K562 (cell line): ENCODE results near the gene KLHDC7B. TPM values are rescaled to one million over a fixed set of nuclear protein-coding genes. Genes with fewer than 3 reads are reported as not detected.

Source experiments
- ARID2 ChIP-seq: fragments of 450-650 bp; IDR thresholded peaks from 2 replicates; pipeline ENCODE4 v1.6.1; 2017; ENCODE audit warnings: antibody characterized with exemption, mild to moderate bottlenecking
- CBFB ChIP-seq: sonication (generic); formaldehyde crosslinking; IDR thresholded peaks from 2 replicates; pipeline ENCODE4 v1.4.0; 2020; ENCODE audit warnings: mild to moderate bottlenecking, missing genetic modification reagents
- DACH1 ChIP-seq: fragments of 450-650 bp; IDR thresholded peaks from 2 replicates; pipeline ENCODE4 v1.6.1; 2018; ENCODE audit not compliant: partially characterized antibody
- E2F8 ChIP-seq: fragments of 450-650 bp; IDR thresholded peaks from 2 replicates; pipeline ENCODE4 v1.7.1; 2018; ENCODE audit warnings: mild to moderate bottlenecking, low read depth; ENCODE audit not compliant: partially characterized antibody
- ELK1 ChIP-seq: sonication (generic); formaldehyde crosslinking; IDR thresholded peaks from 2 replicates; pipeline ENCODE4 v1.8.1; 2022; ENCODE audit warnings: missing genetic modification reagents
- FOS ChIP-seq: IDR thresholded peaks from 3 replicates; pipeline ENCODE4 v1.6.1; 2011; ENCODE audit not compliant: insufficient read length; ENCODE audit errors: extremely low read depth
- NELFE ChIP-seq: IDR thresholded peaks from 2 replicates; pipeline ENCODE4 v1.6.1; 2011; ENCODE audit warnings: mild to moderate bottlenecking; ENCODE audit not compliant: insufficient read depth, insufficient read length
- PHB ChIP-seq: fragments of 250-450 bp; sonication (Bioruptor Pico); IDR thresholded peaks from 2 replicates; pipeline ENCODE4 v1.5.0; 2021
- RB1 ChIP-seq: fragments of 450-650 bp; IDR thresholded peaks from 2 replicates; pipeline ENCODE4 v1.6.1; 2017; ENCODE audit warnings: low read depth, mild to moderate bottlenecking
- TCF7 ChIP-seq: sonication (generic); IDR thresholded peaks from 2 replicates; pipeline ENCODE4 v1.6.1; 2016; ENCODE audit warnings: antibody characterized with exemption, borderline replicate concordance
- TFE3 ChIP-seq: fragments of 450-650 bp; formaldehyde crosslinking; IDR thresholded peaks from 2 replicates; pipeline ENCODE4 v1.4.0; 2020; ENCODE audit warnings: mild to moderate bottlenecking, mixed read lengths
- THRAP3 ChIP-seq: fragments of 450-650 bp; IDR thresholded peaks from 2 replicates; pipeline ENCODE4 v1.6.1; 2016; ENCODE audit warnings: mild to moderate bottlenecking, inconsistent platforms, borderline replicate concordance
- ZNF253 ChIP-seq: fragments of 250-450 bp; sonication (Bioruptor Pico); conservative IDR thresholded peaks from 2 replicates; pipeline ENCODE4 v1.6.1; 2021; ENCODE audit warnings: mild to moderate bottlenecking
- ZNF407 ChIP-seq: fragments of 450-650 bp; IDR thresholded peaks from 2 replicates; pipeline ENCODE4 v1.6.1; 2016; ENCODE audit warnings: low read depth
- polyA plus RNA-seq, 8 experiments: library from polyadenylated mRNA; depleted of rRNA in 4 of 8; stranded (reverse) in 5 of 8; unstranded in 3 of 8; fragments of >200 nt; fragmentation: Nextera tagmentation in 2 of 8; fragmentation: Illumina TruSeq in 1 of 8; extraction: Ambion mirVana in 2 of 8; extraction: Trizol in 1 of 8; gene quantifications; 2 replicates each; pipeline versions ENCODE4 v1.2.1 to v1.2.3, GENCODE V29; 2011 to 2014; ENCODE audit warnings: inconsistent platforms in 1 of 8, missing spikeins in 1 of 8
- total RNA-seq, 7 experiments: library from RNA; depleted of rRNA in 6 of 7; stranded (reverse); fragments of >200 nt in 6 of 7; fragmentation: Illumina TruSeq in 2 of 7; extraction: Trizol in 2 of 7; gene quantifications; 2 replicates each; pipeline versions ENCODE4 v1.2.1 to v1.2.3, GENCODE V29; 2011 to 2021; ENCODE audit warnings: low replicate concordance in 1 of 7

The KLHDC7B gene
- total and polyA plus RNA-seq, 9 of the 15 experiments (the other 6 are each of a cell fraction or from before 2014, with no cell fraction given): 0.04 to 0.22 (median 0.05) TPM; not detected in 4

GRCh38 chr22:50582493-50583293 is 37.0 kb downstream of the KLHDC7B start, which contains the start of gene CHKB (continued):
- TF ChIP-seq ARID2: no peak
- TF ChIP-seq ZNF253 (CRISPR knock-in tag): no peak
- TF ChIP-seq TFE3 (CRISPR knock-in tag): no peak
- TF ChIP-seq RB1: peak; percentile 68
- no peak for TF ChIP-seq E2F8
- TF ChIP-seq THRAP3: no peak
- TF ChIP-seq ZNF407: no peak
- no peak for TF ChIP-seq CBFB (CRISPR knock-in tag)
- no peak for TF ChIP-seq PHB (CRISPR knock-in tag)
- TF ChIP-seq DACH1: no peak
- TF ChIP-seq NELFE: no peak
- peak; percentile 60 for TF ChIP-seq FOS
- no peak for TF ChIP-seq ELK1 (CRISPR knock-in tag)
- no peak for TF ChIP-seq TCF7
